ENCODE results near the gene GDPD4. TPM values are rescaled to one million over a fixed set of nuclear protein-coding genes. Genes with fewer than 3 reads are reported as not detected.

GDPD4 gene
- total RNA-seq, 3 donors from 2014 or later = 0.43 TPM; not detected in 2

DNA sequence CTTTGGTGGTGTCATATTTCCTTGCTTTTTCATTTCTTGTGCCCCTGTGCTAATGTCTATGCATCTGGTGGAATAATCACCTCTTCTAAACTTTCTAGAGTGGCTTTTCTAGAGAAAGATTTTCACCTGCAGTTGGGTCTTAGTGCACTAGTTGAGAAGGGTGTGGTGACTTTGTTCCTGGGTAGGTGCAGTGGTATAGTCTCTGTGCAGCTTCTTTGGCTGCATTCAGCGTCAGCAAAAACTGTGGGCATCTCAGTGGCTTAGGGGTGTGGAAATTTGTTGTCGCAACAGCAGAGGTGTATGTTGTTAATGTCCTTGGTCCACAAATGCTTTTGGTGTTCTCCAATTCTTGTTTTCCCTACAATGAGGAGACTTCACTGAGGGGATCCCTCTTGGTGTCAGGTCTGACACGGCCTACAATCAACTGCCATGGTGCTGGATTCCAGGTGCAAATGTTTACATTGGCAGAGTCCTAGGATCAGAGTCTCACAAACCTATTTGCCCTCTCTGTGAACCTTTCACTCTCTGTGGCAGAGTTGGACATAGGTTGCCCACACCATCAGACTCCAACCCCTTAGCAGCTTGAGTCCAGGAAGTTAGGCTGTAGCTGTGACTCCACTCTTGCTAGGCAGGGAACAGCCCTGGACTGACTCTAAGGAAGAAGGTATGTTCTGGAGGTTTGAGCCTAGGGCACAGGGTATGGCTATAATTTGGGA lies 48.8 kb downstream of the GDPD4 start:
- peaks cover 9% of the 10 kb centered on the region for H3K9me3 ChIP-seq
- peaks cover 5% of the 10 kb centered on the region for H3K4me1 ChIP-seq (ENCODE audit: low read depth)
- intact Hi-C loops (cut with DNase I, micrococcal nuclease) = no loop called here
- no peaks in the 10 kb centered on the region for H3K36me3 ChIP-seq (ENCODE audit: low read depth)
- TF ChIP-seq, protein P1, sequence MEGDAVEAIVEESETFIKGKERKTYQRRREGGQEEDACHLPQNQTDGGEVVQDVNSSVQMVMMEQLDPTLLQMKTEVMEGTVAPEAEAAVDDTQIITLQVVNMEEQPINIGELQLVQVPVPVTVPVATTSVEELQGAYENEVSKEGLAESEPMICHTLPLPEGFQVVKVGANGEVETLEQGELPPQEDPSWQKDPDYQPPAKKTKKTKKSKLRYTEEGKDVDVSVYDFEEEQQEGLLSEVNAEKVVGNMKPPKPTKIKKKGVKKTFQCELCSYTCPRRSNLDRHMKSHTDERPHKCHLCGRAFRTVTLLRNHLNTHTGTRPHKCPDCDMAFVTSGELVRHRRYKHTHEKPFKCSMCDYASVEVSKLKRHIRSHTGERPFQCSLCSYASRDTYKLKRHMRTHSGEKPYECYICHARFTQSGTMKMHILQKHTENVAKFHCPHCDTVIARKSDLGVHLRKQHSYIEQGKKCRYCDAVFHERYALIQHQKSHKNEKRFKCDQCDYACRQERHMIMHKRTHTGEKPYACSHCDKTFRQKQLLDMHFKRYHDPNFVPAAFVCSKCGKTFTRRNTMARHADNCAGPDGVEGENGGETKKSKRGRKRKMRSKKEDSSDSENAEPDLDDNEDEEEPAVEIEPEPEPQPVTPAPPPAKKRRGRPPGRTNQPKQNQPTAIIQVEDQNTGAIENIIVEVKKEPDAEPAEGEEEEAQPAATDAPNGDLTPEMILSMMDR (IDR thresholded peaks at IDR 0.05) = no peak
- ATAC-seq = peak; percentile 93
- H3K4me3 ChIP-seq = no peak overlapping the region
- peak in 1 of 3 donors; percentile 37 for DNase-seq

DNA sequence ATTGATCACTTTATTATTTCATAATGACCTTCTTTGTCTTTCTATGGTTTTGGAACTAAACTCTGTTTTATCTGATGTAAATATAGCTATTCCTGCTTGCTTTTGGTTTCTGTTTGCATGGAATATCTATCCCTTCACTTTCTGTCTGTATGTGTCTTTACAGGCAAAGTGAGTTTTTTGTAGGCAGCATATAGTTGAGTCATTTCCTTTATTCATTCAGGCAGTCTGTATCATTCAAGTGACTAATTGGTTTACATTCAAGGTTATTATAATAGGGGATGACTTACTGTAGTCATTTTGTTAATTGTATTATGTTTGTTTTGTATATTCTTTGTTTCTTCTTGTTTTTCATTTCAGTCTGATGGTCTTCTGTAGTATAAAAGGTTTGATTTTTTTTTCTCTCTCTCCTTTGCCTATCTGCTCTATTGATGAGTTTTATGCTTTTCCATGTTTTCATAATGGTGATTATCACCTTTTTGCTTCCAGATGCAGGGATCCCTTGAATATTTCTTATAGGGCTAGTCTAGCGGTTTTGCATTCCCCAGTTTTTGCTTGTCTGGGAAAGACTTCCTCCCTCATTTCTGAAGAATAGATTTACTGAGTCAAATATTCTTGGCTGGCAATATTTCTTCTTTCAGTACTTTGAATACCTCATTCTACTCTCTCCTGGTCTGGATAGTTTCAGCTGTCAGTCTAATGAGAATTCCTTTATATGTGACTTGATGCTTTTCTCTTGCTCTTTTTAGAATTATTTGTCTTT lies 50.4 kb downstream of the GDPD4 start:
- TF ChIP-seq, protein P1 (IDR thresholded peaks at IDR 0.05) = no peak
- intact Hi-C loops (cut with DNase I, micrococcal nuclease) = no loop called here
- ATAC-seq (peak; percentile 51), DNase-seq (no peak)
- H3K4me1 ChIP-seq (ENCODE audit: low read depth) = peaks cover 5% of the 10 kb centered on the region
- no peak overlapping the region for H3K4me3 ChIP-seq
- no peaks in the 10 kb centered on the region for H3K36me3 ChIP-seq (ENCODE audit: low read depth)
- H3K9me3 ChIP-seq = peaks cover 9% of the 10 kb centered on the region

DNA sequence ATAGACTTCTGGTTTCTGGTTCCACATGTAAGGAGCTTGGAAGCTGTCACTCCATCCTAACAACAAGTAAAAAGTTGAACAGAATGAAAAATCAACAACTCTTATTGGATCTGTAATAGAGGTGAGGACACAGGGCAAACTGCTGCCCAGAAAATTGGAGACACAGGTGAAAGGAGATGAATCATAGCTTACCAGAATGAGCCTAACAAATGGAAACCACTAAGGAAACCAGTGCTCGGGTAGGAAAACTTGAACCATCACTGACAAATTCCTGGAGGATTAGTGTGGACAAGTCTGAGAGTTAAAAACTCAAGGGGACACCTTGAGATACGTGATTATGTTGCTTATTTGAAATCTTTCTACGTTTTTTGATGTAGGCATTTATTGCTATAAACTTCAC lies 52.1 kb downstream of the GDPD4 start:
- H3K9me3 ChIP-seq = peaks cover 9% of the 10 kb centered on the region
- intact Hi-C loops (cut with DNase I, micrococcal nuclease) = no loop called here
- DNase-seq (no peak), ATAC-seq (no peak)
- H3K36me3 ChIP-seq (ENCODE audit: low read depth) = no peaks in the 10 kb centered on the region
- no peak overlapping the region for H3K4me3 ChIP-seq
- H3K4me1 ChIP-seq (ENCODE audit: low read depth) = peaks cover 5% of the 10 kb centered on the region
- TF ChIP-seq, protein P1 (IDR thresholded peaks at IDR 0.05) = no peak

DNA sequence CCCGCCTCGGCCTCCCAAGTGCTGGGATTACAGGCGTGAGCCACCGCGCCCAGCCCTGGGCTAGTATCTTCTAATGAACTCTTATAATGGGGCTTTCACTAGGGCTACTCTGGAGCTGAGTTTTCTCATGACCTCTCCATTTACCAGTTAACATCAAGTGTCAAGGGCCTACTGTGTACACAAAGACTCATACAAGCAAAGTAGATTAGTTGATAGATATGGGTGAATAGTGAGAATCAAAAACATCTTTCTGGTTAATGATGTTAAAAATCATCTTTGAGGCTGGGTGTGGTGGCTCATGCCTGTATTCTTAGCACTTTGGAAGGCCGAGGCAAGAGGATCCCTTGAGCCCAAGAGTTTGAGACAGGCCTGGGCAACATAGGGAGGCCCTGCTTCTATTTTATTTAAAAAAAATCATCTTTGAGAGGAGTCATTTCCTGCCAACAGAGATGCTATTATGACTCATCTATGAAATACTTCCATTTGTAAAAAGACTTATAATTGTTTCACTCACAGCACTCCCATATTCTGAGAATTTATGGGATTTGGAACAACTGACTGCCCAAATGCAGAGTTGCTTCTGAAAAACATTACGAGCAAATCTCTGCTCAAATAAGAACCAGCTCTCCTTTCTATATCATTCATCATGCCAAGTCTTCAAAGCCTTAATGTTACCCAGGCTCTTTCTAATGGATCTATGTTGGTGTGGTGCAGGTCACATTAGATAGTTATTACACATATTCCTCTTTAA lies 57.0 kb downstream of the GDPD4 start:
- no peak for ATAC-seq
- H3K4me3 ChIP-seq = no peak overlapping the region
- H3K36me3 ChIP-seq (ENCODE audit: low read depth) = no peaks in the 10 kb centered on the region
- TF ChIP-seq, protein P1 (IDR thresholded peaks at IDR 0.05) = no peak
- no peaks in the 10 kb centered on the region for H3K9me3 ChIP-seq
- peaks cover 5% of the 10 kb centered on the region for H3K4me1 ChIP-seq (ENCODE audit: low read depth)
- no peak for DNase-seq
- intact Hi-C loops (cut with DNase I, micrococcal nuclease) = no loop called here

DNA sequence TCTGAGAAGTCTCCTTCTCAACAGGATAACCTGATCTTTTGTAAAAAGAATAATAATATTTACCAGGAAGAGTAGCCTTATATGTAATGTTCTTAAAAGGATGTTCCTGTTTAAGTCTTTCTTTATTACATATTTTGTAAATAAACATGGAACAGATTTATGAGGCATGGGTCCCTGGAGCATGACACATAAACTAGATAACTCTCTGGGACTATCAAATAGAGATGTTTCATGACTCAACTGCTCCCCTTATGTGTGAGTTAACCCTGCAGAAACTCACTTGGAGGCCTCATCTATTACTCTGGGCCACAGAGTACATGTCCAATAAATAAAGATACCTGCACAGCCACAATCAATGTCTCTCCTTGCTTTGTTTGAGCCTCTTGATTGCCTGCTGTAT lies 64.6 kb downstream of the GDPD4 start:
- no peaks in the 10 kb centered on the region for H3K4me1 ChIP-seq (ENCODE audit: low read depth)
- TF ChIP-seq, protein P1 (IDR thresholded peaks at IDR 0.05) = no peak
- H3K9me3 ChIP-seq = no peaks in the 10 kb centered on the region
- intact Hi-C loops (cut with DNase I, micrococcal nuclease) = no loop called here
- no peak for DNase-seq
- H3K4me3 ChIP-seq = no peak overlapping the region
- peak; percentile 47 for ATAC-seq
- H3K36me3 ChIP-seq (ENCODE audit: low read depth) = no peaks in the 10 kb centered on the region

Measured in mucosa of descending colon (tissue), 3 donors.